ENCODE results near the gene SNTG2.
A peak's percentile ranks its signal among the peaks of the same experiment; 100 is the strongest.

Gene SNTG2

DNA sequence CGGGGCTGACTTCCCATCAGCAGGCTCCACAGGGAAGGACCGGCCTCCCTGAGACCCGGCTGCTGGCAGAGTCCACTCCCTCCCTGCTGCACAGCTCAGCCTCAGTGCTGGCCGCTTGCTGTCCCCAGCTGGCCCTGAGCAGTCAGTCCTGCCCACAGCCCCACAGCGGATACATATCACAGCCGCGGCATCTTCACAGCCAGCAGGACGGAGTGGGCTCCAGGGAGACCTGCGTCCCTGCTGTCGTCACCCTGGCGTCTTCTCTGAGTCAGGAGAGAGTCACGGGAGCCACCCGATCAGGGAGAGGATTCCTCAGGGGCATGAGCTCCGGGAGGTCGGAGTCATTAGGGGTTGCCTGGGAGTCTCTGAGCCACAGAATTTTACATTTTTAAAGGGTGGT is 13.1 kb upstream of the SNTG2 start:
- Histone ChIP-seq H3K4me1 (ENCODE audit: insufficient read depth, low read length) (peaks cover 11% of the 10 kb centered on the region; the same call in 1 of the 2 replicates), H3K36me3 (ENCODE audit: insufficient read depth, low read length) (no peaks in the 10 kb centered on the region), H3K9ac (ENCODE audit: low read depth, low read length) (no peak overlapping the region), H3K9me3 (ENCODE audit: control insufficient read depth, insufficient read depth, low read length) (no peaks in the 10 kb centered on the region)

DNA sequence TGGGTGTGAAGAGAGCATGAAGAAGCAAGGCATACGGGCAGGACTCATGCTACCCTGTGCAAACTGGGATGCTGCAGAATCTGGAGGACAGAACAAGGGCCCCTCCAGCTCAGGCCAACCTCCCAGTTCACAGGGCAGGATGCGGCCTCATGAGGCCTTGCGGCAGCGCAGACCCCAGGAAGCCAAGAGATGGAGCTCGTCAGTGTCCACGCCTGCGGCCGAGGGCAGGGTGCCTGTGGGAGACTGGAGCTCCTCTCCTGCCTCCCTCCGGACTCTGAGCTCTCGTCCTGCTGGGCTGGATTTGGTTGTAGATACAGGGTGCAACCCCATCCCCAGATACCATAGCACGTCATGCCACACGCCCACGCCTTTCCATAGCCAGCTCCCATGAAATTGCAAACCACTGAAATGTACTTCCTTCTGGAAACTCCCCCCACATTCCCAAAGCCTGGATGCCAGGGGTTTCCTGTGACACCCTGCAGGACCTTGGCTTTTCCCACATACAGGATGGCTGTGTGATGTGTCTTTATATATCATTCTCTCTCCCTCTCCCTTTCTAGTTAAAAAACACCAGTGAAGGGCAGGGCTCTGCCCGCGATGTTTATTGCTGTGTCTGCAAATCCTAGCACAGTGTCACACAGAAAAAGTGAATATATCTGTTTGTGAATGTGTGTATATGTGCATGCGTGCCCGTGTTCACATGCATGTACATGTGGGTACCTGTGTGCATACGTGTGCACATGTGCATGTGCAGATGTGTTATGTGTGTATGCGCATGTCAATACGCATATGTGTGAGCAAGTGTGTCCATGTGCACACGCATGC is 12.3 kb upstream of the SNTG2 start:
- no peaks in the 10 kb centered on the region for H3K9me3 ChIP-seq (ENCODE audit: control insufficient read depth, insufficient read depth, low read length)
- peaks cover 4% of the 10 kb centered on the region; the same call in 1 of the 2 replicates for H3K4me1 ChIP-seq (ENCODE audit: insufficient read depth, low read length)
- no peaks in the 10 kb centered on the region for H3K36me3 ChIP-seq (ENCODE audit: insufficient read depth, low read length)
- no peak overlapping the region for H3K9ac ChIP-seq (ENCODE audit: low read depth, low read length)

DNA sequence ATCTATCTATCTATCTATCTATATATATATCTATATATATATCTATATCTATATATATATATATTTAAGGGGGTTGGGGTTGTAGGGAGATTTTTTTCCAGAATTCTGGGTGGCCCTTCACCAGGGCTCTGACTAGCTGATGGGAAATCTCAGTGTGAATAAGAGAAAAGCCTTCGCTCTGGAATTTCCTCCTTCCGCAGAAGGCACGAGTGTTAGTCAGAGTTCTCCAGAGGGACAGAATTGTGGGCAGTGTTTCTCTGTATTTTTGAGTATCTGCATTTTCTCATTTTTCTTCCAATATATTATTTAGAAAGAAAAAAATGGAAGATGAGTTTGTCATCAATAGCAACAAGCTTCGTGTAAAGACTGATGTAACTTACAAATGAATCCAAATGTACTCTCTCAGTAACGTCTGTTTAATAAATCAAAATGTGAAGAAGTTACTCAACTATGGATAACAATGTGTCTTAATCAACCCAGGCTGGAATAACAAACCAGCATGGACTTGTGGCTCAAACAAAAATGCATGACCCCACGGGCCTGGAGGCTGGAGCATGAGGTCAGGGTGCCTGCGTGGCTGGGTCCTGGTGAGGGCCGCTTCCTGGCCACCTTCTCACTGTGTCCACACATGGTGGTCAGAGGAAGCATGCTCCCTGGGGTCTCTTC is 10.6 kb upstream of the SNTG2 start:
- no peaks in the 10 kb centered on the region for H3K4me1 ChIP-seq (ENCODE audit: insufficient read depth, low read length)
- peaks cover 6% of the 10 kb centered on the region for H3K9me3 ChIP-seq (ENCODE audit: control insufficient read depth, insufficient read depth, low read length)
- no peak overlapping the region for H3K9ac ChIP-seq (ENCODE audit: low read depth, low read length)
- no peaks in the 10 kb centered on the region for H3K36me3 ChIP-seq (ENCODE audit: insufficient read depth, low read length)

DNA sequence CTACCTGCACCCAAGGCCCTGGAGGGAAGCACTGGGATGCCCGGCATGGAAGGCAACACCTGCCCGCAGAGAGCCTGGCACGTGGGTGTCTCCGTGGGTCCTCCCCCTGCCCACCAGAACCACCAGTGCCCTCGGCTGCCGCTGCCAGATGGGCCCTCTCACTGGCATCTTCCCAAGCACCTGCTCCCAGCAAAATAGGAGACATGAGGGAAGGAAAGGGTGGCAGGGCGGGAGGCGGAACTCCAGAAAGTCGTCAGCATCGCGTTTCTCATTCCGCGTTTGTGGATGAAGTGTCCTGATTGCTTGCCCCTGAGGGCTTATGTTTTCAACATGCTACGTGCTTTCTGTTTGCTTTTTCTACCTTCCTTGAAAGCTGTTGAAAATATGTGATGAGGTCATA is 8.8 kb upstream of the SNTG2 start:
- H3K4me1 ChIP-seq (ENCODE audit: insufficient read depth, low read length): peaks cover 8% of the 10 kb centered on the region; the same call in 1 of the 2 replicates
- H3K9ac ChIP-seq (ENCODE audit: low read depth, low read length): no peak overlapping the region
- H3K36me3 ChIP-seq (ENCODE audit: insufficient read depth, low read length): no peaks in the 10 kb centered on the region
- peaks cover 6% of the 10 kb centered on the region for H3K9me3 ChIP-seq (ENCODE audit: control insufficient read depth, insufficient read depth, low read length)

DNA sequence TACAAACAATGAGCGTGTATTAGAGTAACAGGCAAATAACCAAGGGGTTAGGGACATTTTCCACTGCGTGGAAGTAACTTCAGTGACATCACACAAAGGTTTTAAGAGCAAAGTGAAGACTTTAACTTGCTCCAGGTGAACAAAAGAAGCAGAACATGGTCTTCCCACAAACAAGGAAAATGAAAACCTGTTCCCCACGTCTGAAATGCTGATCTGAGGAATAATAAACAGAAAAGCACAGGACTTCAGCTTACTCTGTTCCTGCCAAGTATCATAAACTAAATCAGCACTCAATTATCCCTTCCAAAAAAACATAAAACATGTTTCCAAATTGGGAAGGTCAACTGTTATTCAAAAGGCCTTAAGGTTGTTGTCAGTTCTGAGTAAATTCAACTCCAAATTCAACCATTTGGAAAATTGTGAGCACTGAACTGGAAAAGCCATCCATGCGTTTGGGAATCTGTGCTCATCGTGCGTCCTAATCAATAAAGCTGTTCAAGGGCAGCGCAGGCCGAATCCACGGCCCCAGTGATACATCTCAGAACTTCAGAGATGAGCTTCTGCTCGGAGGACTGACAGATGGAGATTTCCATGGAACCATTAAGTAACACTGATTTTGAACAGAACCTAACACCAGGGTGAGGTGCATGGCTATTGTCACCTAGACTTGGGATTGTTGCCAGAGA is 7.7 kb upstream of the SNTG2 start:
- H3K36me3 ChIP-seq (ENCODE audit: insufficient read depth, low read length): no peaks in the 10 kb centered on the region

DNA sequence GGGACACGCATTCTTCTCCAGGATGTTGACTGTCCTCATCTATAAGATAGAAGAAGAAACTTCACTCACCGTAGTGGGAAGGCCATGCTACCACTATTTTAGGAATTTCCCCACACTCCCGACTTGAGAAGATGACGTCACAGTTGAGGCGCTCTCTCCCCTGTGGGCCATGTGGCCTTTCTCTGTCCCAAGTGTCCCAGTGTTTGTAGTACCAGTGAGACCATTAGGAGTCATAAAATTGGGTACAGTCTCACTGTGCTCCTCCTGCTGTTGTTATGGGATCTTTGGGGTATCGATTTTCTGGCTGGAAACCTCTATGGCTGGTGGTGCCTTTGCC is 7.2 kb upstream of the SNTG2 start:
- peaks cover 8% of the 10 kb centered on the region; the same call in 1 of the 2 replicates for H3K4me1 ChIP-seq (ENCODE audit: insufficient read depth, low read length)
- peaks cover 6% of the 10 kb centered on the region for H3K9me3 ChIP-seq (ENCODE audit: control insufficient read depth, insufficient read depth, low read length)
- no peak overlapping the region for H3K9ac ChIP-seq (ENCODE audit: low read depth, low read length)
- H3K36me3 ChIP-seq (ENCODE audit: insufficient read depth, low read length): no peaks in the 10 kb centered on the region

More for the DNA sequence above, 7.7 kb upstream of the SNTG2 start:
- H3K9me3 ChIP-seq (ENCODE audit: control insufficient read depth, insufficient read depth, low read length): peaks cover 6% of the 10 kb centered on the region
- no peak overlapping the region for H3K9ac ChIP-seq (ENCODE audit: low read depth, low read length)
- H3K4me1 ChIP-seq (ENCODE audit: insufficient read depth, low read length): peaks cover 8% of the 10 kb centered on the region; the same call in 1 of the 2 replicates

DNA sequence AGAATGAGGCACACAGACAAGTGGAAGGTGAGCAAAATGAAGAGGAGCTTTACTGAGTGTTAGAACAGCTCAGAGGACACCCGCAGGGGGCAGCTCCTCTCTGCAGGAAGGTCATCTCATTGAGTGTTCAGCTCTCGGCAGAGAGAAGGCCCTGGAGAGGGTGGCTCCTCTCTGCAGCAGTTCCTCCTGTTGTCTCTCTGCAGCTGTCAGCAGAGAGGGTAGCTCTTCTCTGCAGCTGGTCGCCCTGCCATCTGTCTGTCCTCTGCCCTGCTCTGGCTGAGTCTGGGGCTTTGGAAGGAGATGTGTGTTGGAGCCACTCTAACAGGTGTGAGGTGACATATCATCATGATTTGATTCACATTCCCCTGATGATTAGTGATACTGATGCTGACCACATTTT is 6.8 kb upstream of the SNTG2 start:
- Histone ChIP-seq H3K36me3 (ENCODE audit: insufficient read depth, low read length) (no peaks in the 10 kb centered on the region), H3K9ac (ENCODE audit: low read depth, low read length) (no peak overlapping the region), H3K4me1 (ENCODE audit: insufficient read depth, low read length) (peaks cover 8% of the 10 kb centered on the region; the same call in 1 of the 2 replicates), H3K9me3 (ENCODE audit: control insufficient read depth, insufficient read depth, low read length) (peaks cover 6% of the 10 kb centered on the region)

DNA sequence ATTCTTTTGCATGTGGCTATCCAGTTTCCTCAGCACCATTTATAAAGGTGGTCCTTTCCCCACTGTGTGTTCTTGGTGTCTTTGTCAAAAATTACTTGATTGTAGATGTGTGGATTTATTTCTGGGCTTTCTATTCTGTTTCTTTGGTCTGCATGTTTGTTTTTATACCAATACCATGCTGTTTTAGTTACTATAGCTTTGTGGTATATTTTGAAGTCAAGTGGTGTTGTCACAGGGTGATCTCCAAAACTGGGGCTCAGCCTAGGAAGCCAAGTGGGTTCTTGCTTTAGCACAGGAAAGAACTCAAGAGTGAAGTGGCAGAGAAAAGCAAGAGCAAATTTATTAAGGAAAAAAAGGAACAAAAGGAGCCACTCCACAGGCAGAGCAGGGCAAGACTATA is 6.0 kb upstream of the SNTG2 start:
- Histone ChIP-seq H3K36me3 (ENCODE audit: insufficient read depth, low read length) (no peaks in the 10 kb centered on the region), H3K9ac (ENCODE audit: low read depth, low read length) (no peak overlapping the region), H3K9me3 (ENCODE audit: control insufficient read depth, insufficient read depth, low read length) (peaks cover 6% of the 10 kb centered on the region), H3K4me1 (ENCODE audit: insufficient read depth, low read length) (peaks cover 8% of the 10 kb centered on the region; the same call in 1 of the 2 replicates)

DNA sequence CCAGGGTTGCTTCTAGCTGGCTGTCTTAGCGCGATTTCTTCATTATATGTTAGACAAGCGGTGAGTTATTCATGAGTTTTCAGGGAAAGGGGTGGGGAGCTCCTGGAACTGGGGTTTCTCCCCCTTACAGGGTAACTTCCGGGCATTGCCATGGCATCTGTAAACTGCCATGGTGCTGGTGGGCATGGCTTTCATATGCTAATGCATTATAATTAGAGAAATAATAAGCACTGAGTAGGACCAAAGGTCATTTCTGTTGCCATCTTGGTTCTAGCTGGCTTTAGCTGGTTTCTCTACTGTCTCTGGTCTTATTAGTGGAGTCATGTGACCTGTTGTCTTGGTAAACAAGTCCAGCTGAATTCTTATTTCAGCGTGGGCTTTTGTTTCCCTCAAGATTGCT is 5.5 kb upstream of the SNTG2 start:
- H3K36me3 ChIP-seq (ENCODE audit: insufficient read depth, low read length): no peaks in the 10 kb centered on the region
- H3K9me3 ChIP-seq (ENCODE audit: control insufficient read depth, insufficient read depth, low read length): peaks cover 6% of the 10 kb centered on the region
- no peak overlapping the region for H3K9ac ChIP-seq (ENCODE audit: low read depth, low read length)
- H3K4me1 ChIP-seq (ENCODE audit: insufficient read depth, low read length): peaks cover 8% of the 10 kb centered on the region; the same call in 1 of the 2 replicates

DNA sequence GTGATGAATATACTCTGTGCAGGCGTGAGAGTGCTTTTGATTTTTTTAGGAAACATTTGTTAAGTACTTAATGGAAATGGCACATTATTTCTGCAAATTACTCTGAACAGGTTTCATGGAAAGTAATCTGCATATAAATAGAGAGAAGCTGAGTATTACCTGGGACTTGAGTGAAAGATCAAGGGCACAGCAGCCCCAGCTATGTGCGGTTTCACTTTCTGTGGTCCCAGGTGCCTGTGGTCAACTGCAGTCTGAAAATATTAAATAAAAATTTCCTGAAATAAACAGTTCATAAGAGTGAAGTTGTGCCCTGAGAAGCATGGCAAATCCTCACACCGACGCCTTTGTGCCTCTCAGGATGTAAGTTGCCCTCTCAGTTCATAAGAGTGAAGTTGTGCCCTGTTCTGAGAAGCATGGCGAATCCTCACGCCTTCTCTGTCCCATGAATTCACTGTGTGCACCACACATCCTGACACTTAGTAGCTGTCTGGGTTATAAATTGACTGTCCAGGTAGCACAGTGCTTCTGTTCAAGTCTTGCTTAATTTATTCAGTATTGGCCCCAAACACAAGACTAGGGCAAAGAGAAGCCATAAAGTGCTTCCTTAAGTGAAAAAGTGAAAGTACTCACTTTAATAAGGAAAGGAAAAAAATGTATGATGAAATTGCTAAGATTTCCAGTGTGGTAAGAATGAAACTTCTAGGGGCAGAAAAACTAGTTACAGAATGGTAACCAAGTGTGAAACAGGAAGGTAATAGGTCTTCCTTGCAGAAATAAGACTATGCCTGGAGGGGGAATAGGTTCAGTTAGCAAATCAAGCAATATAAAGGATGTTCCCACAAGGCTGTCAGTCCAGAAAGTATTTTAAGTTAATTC is 4.3 kb upstream of the SNTG2 start:
- Histone ChIP-seq H3K9me3 (ENCODE audit: control insufficient read depth, insufficient read depth, low read length) (peaks cover 6% of the 10 kb centered on the region), H3K9ac (ENCODE audit: low read depth, low read length) (no peak overlapping the region), H3K36me3 (ENCODE audit: insufficient read depth, low read length) (no peaks in the 10 kb centered on the region), H3K4me1 (ENCODE audit: insufficient read depth, low read length) (peaks cover 8% of the 10 kb centered on the region; the same call in 1 of the 2 replicates)

DNA sequence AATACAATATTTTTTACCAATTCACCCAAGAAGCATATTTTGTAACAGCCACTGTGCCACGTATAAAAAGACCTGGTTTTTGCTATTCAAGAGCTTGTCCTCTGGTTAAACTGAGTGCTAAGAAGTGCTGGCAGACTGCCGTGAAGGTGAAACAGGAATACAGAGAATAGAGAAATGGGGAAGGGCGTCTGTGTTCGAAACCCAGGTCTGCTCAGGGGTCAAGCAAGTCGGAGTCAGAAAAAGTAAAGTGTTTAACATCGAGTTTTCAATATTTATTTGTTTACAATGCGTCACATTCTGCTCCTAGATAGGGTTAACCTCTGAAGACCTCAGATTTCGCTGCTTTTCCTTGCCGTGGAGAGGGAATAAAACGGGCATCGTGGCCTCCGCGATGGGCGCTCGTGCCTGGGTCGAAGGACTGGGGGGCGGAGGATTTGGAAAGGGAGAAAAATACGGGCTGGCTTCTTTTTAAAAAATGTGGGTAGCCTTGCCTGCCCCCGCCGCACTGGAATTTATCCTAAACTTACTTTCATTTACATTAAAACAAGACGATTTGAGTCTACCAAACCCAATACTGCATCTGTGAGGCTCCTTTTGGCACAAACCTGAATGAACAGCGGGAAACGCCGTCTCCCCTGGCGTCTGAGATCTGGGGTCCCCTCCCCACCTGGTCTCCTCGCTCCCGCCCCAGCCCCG is 1.1 kb upstream of the SNTG2 start:
- Histone ChIP-seq H3K9ac (ENCODE audit: low read depth, low read length) (peak overlapping the region; percentile 71), H3K4me1 (ENCODE audit: insufficient read depth, low read length) (peaks cover 15% of the 10 kb centered on the region; the same call in 1 of the 2 replicates), H3K36me3 (ENCODE audit: insufficient read depth, low read length) (no peaks in the 10 kb centered on the region), H3K9me3 (ENCODE audit: control insufficient read depth, insufficient read depth, low read length) (peaks cover 4% of the 10 kb centered on the region; the same call in 1 of the 2 replicates)

DNA sequence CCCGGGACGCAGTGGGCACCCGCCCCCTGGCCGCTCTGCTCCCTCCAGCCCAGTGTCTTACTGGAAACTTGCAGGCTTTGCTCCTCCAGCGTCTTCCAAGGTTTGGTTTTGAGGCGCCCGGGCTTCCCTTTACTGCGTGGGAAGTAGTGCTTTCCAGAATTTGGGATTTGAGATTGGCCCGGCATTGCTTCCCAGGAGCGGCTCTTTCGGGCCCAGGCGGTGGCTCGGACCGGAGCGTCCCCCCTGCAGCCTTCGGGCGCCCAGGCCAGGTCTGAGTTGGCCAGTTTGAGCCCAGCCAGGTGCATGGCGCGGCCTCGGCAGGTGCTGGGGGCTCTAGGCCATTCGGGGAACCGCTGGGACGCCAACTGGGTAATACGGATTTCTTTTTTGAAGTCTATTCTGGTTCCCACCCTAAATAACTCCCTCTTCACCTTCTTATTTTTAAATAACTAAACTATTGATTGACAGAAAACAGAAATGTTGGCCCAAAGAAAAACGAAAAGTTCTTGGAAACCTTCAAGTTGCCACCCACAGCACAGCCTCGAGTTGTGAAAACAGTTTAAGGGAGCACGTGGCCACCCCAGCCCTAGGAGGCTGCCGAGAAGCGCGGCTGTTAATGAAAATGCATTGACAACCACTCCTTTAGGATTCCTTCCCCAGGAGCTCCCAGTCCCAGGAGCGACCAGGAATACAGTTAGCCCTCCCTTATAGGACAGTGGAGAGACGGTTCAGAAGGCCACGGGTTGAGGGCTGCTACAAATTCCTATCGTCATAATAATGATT is 766 bp downstream of the SNTG2 start:
- H3K9me3 ChIP-seq (ENCODE audit: control insufficient read depth, insufficient read depth, low read length): no peaks in the 10 kb centered on the region
- peak overlapping the region; percentile 71 for H3K9ac ChIP-seq (ENCODE audit: low read depth, low read length)
- no peaks in the 10 kb centered on the region for H3K36me3 ChIP-seq (ENCODE audit: insufficient read depth, low read length)
- peaks cover 9% of the 10 kb centered on the region; the same call in 1 of the 2 replicates for H3K4me1 ChIP-seq (ENCODE audit: insufficient read depth, low read length)

DNA sequence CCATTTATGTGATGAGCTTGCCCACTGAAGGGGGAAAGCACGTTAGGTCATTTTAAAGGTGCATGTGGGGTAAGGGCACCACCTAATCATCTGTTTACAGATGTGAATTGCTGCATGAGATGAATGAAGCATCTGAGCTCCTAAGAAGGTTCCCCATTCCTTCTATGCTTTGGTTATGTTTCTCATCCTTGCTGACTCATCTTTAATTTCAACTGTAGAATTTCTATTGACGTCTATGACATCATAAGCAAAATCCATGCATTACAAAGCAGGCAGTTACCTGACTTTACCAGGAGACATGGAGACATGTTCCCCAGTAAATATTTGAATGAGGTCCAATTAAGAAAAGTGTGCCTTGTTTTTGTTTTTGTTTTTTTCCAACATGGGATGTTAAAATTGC is 2.8 kb downstream of the SNTG2 start:
- Histone ChIP-seq H3K9me3 (ENCODE audit: control insufficient read depth, insufficient read depth, low read length) (no peaks in the 10 kb centered on the region), H3K36me3 (ENCODE audit: insufficient read depth, low read length) (no peaks in the 10 kb centered on the region), H3K9ac (ENCODE audit: low read depth, low read length) (no peak overlapping the region), H3K4me1 (ENCODE audit: insufficient read depth, low read length) (peaks cover 9% of the 10 kb centered on the region; the same call in 1 of the 2 replicates)

All from ES-I3 (cell line).